IgD-negative memory B cell (primary cell): ENCODE data around the gene EPS8L2. TPM values are rescaled to one million over a fixed set of nuclear protein-coding genes. Genes with fewer than 3 reads are reported as not detected.

Source experiments
- H3K27ac Mint-ChIP-seq, 3 donors: one replicate each; pipeline ENCODE4 v1.8.0; 2020 to 2022; ENCODE audit warnings: mild to moderate bottlenecking in 3 of 3, mixed read lengths in 3 of 3, moderate library complexity in 1 of 3
- H3K27me3 Mint-ChIP-seq: one replicate; pipeline ENCODE4 v1.8.0; 2021; ENCODE audit warnings: mixed read lengths
- H3K36me3 Mint-ChIP-seq: one replicate; pipeline ENCODE4 v1.8.0; 2020; ENCODE audit warnings: mild to moderate bottlenecking, mixed read lengths
- H3K4me1 Mint-ChIP-seq, 3 donors: one replicate each; pipeline ENCODE4 v1.8.0; 2020 to 2022; ENCODE audit warnings: mixed read lengths in 3 of 3, mild to moderate bottlenecking in 1 of 3
- H3K4me3 Mint-ChIP-seq, 4 donors: one replicate each; pipeline ENCODE4 v1.8.0; 2020 to 2022; ENCODE audit warnings: mild to moderate bottlenecking in 4 of 4, mixed read lengths in 4 of 4, moderate library complexity in 3 of 4
- H3K9me3 Mint-ChIP-seq, 3 donors: one replicate each; pipeline ENCODE4 v1.8.0; 2020 to 2021; ENCODE audit warnings: mixed read lengths in 3 of 3, mild to moderate bottlenecking in 1 of 3
- polyA plus RNA-seq: library from polyadenylated mRNA; unstranded; fragments of 300-500 nt; fragmentation: Illumina TruSeq; gene quantifications from one replicate; pipeline ENCODE4 v1.2.3, GENCODE V29; 2021

The EPS8L2 gene
- polyA plus RNA-seq, 1 donor from 2014 or later, result 17.3 TPM

- Mint-ChIP-seq H3K4me3 (peak within 1 kb of the TSS; percentile 86 to 96 (median 92)), H3K4me1 (peaks cover 28 to 43% (median 29%) of the 10 kb centered on the region in 3 donors), H3K27ac (peak within 1 kb of the TSS; percentile 95 to 97 (median 95)), H3K36me3 (no peaks in the 10 kb centered on the region), H3K27me3 (no peaks in the 10 kb centered on the region), H3K9me3 (no peaks in the 10 kb centered on the region)
Measured at GRCh38 chr11:694563-695287, 11.3 kb upstream of the EPS8L2 start, which contains the start of gene DEAF1. Gene DEAF1 (minus strand): TSS chr11:695222. CDS start chr11:695047, 175 bp downstream.

DNA sequence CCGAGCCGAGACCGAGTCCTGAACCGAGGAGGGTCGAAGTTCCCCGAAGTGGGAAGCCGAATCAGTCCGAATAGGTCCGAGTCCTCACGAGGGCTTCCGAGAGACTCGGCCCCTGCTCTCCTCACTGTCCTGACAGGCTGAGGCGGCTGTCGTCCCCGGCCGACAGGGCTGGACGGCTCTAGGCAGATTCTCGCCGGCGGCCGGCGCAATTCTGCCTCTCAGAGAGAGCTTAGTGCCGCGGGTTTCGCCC is 10.8 kb upstream of the EPS8L2 start:
- H3K36me3 Mint-ChIP-seq, result no peaks in the 10 kb centered on the region
- H3K9me3 Mint-ChIP-seq, result no peaks in the 10 kb centered on the region
- peak overlapping the region; percentile 95 to 97 (median 95) for H3K27ac Mint-ChIP-seq
- H3K27me3 Mint-ChIP-seq, result no peaks in the 10 kb centered on the region
- H3K4me3 Mint-ChIP-seq, result peak overlapping the region; percentile 86 to 96 (median 92)
- peaks cover 29 to 43% (median 30%) of the 10 kb centered on the region in 3 donors for H3K4me1 Mint-ChIP-seq

DNA sequence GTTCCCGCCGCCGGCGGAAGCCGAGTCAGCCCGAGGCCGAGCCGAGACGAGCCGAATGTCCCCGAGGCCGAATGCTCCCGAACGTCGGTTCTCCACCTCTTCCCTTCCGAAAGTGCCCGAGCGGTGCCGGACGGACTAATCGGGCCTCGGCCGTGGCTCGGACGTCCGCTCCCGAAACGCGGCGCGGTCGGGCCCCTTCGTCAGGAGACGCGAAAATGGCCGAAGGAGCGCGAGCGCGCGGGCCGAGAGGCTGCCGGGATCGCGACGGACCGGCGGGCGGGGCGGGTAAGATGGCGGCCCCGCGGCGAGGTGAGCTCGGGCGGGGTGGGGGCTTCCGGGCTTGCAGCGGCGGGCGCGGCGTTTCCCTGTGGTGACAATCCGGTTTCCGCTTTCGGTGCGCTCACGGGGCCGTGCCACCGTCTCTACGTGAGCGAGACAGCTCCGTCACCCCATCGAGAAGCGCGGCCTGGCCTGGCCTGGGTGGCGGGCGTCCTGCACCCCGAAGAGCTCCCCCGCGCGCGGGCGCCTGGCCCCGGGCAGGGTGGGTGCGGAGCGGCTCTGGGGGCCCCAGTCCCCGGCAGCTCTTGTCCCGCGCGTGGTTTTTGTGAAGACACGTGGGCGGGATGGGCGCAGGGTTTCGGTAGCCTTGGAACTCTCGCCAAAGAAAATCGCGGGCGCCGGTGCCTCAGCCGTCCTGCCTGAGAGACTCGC is 10.3 kb upstream of the EPS8L2 start, which contains the start of gene TMEM80:
Gene TMEM80 (plus strand): TSS at position 279 of the 711 bp plus-strand sequence. CDS start 12 bp downstream, at position 291.
- no peaks in the 10 kb centered on the region for H3K27me3 Mint-ChIP-seq
- H3K4me1 Mint-ChIP-seq, result peaks cover 29 to 45% (median 30%) of the 10 kb centered on the region in 3 donors
- peak within 1 kb of the TSS; percentile 95 to 97 (median 95) for H3K27ac Mint-ChIP-seq
- H3K9me3 Mint-ChIP-seq, result no peaks in the 10 kb centered on the region
- H3K4me3 Mint-ChIP-seq, result peak within 1 kb of the TSS; percentile 86 to 96 (median 92)
- no peaks in the 10 kb centered on the region for H3K36me3 Mint-ChIP-seq

DNA sequence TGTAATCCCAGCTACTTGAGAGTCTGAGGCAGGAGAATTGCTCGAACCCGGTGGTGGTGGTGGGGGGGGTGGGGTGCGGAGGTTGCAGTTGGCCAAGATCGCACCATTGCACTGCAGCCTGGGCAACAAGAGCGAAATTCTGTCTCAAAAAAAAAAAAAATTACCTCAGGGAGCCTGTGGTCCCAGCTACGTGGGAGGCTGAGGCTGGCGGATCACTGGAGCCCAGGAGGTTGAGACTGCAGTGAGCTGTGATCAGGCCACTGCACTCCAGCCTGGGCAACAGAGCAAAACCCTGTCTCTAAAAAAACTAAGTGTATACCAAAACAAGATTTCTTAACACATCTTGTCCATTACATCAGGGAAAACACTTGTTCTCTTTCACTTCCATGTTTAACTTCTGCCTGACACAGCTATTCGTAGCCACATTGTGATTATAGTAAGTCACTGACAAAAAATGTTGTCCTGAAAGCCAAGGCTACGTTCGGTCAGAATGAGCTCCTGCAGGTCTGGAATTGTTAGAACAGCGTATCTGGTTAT is 9.0 kb upstream of the EPS8L2 start:
- Mint-ChIP-seq H3K4me1 (peaks cover 25 to 38% (median 28%) of the 10 kb centered on the region in 3 donors), H3K4me3 (peak overlapping the region; percentile 86 to 96 (median 92)), H3K27ac (peak overlapping the region; percentile 60 to 97 (median 95)), H3K9me3 (no peaks in the 10 kb centered on the region), H3K36me3 (no peaks in the 10 kb centered on the region), H3K27me3 (no peaks in the 10 kb centered on the region)

- Mint-ChIP-seq H3K4me1 (peaks cover 22 to 35% (median 22%) of the 10 kb centered on the region in 3 donors), H3K27ac (peak overlapping the region in 2 of 3 donors; percentile 60 to 97), H3K9me3 (no peaks in the 10 kb centered on the region), H3K36me3 (no peaks in the 10 kb centered on the region), H3K4me3 (peak overlapping the region in 3 of 4 donors; percentile 28 to 90 (median 45)), H3K27me3 (no peaks in the 10 kb centered on the region)
Measured at GRCh38 chr11:697811-698311, 8.2 kb upstream of the EPS8L2 start.

DNA sequence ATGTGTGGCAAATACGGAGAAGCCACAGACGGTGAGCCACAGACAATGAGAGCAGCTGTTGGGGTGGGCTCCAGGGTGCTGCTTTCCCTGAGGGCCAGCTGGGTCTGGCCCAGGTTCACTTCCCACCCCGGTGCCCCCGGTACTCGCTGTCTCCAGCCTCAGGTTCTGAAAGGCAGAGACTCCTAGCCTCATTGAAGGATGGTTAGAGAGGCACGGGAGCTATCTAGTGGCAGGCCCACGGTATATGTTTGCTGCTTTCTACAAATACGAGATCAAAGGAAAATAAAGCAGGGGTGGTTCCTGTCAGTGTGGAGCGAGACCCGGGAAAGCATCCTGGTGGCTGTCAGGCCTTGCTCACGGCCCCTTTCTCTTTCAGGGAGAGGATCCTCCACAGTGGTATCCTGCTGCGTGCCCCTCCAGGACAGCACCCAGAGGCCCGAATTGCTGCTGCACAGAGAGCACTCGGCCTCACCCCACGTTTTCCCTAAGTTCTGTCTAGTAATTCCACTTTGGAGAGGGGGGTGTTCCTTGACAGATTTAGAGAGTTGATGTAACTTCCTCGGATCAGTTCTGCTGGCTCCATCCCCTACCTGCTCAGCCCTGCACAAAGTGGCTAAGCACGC is 7.4 kb upstream of the EPS8L2 start:
- Mint-ChIP-seq H3K4me3 (peak overlapping the region in 1 of 4 donors; percentile 90), H3K27me3 (no peaks in the 10 kb centered on the region), H3K4me1 (peaks cover 16 to 28% (median 16%) of the 10 kb centered on the region in 3 donors), H3K36me3 (no peaks in the 10 kb centered on the region), H3K27ac (peak overlapping the region in 1 of 3 donors; percentile 97), H3K9me3 (no peaks in the 10 kb centered on the region)

DNA sequence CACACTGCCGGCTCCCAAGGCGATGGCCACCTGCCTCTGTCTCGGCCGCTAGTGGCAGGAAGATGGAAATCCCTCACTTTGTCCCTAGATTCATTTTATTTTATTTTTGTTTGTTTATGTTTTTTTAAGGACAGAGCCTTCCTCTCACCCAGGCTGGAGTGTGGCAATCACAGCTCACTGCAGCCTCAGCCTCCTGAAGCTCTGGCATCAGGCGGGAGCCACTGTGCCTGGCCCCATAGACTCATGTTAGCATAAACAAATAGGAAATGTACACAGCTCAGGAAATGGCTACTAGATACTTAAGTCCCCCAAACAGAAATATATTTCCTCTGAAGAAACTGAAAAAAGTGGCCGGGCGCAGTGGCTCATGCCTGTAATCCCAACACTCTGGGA is 6.9 kb upstream of the EPS8L2 start:
- Mint-ChIP-seq H3K27ac (no peak overlapping the region), H3K4me1 (peaks cover 15 to 26% (median 15%) of the 10 kb centered on the region in 3 donors), H3K9me3 (no peaks in the 10 kb centered on the region), H3K27me3 (no peaks in the 10 kb centered on the region), H3K4me3 (peak overlapping the region in 1 of 4 donors; percentile 23), H3K36me3 (no peaks in the 10 kb centered on the region)

- Mint-ChIP-seq H3K27ac (no peak overlapping the region), H3K4me3 (peak overlapping the region in 1 of 4 donors; percentile 48), H3K4me1 (peaks cover 15 to 26% (median 15%) of the 10 kb centered on the region in 3 donors), H3K27me3 (no peaks in the 10 kb centered on the region), H3K9me3 (no peaks in the 10 kb centered on the region), H3K36me3 (no peaks in the 10 kb centered on the region)
Measured at GRCh38 chr11:699753-700152, 6.3 kb upstream of the EPS8L2 start.

DNA sequence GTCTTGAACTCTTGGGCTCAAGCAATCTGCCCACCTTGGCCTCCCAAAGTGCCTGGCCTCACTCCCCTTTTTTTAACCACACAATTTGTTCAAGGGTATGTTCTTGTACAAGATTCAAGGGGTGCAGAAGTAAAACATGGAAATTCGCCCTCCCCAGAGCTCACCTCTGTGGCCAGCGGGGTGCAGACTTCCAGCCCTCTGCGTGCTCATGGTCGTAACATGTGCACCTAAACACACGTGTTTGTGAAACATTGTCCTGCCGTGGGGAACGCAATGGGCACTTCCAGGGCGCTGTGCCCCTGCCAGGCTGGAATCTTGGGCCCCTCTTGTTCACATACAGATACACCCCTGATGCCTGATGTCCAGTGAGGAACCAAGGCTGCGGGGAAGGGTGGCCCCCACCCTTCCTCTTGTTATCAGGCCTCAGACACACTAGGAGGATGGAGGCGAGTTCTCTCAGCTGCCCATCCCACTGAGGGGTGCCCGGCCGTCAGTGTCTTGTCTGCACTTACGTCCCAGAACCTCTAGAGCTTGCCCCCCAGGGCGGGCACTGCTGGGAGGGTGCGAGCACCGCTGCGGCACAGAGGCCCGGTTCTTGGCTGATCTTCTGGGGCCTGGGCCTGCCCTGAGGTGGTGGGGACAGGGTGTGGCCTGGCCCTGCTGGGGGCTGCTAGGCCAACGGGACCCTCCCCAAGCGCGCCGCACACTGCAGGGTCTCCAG is 4.1 kb upstream of the EPS8L2 start:
- Mint-ChIP-seq H3K4me1 (peaks cover 11 to 15% (median 11%) of the 10 kb centered on the region in 3 donors), H3K9me3 (no peaks in the 10 kb centered on the region), H3K27me3 (peaks cover 1% of the 10 kb centered on the region), H3K4me3 (no peak overlapping the region), H3K27ac (no peak overlapping the region), H3K36me3 (no peaks in the 10 kb centered on the region)

GRCh38 chr11:702462-703461 is 3.3 kb upstream of the EPS8L2 start:
- peaks cover 4% of the 10 kb centered on the region for H3K27me3 Mint-ChIP-seq
- peak overlapping the region in 1 of 3 donors; percentile 14 for H3K27ac Mint-ChIP-seq
- no peaks in the 10 kb centered on the region for H3K36me3 Mint-ChIP-seq
- no peak overlapping the region for H3K4me3 Mint-ChIP-seq
- no peaks in the 10 kb centered on the region for H3K9me3 Mint-ChIP-seq
- H3K4me1 Mint-ChIP-seq, result peaks cover 4 to 7% (median 6%) of the 10 kb centered on the region in 3 donors

DNA sequence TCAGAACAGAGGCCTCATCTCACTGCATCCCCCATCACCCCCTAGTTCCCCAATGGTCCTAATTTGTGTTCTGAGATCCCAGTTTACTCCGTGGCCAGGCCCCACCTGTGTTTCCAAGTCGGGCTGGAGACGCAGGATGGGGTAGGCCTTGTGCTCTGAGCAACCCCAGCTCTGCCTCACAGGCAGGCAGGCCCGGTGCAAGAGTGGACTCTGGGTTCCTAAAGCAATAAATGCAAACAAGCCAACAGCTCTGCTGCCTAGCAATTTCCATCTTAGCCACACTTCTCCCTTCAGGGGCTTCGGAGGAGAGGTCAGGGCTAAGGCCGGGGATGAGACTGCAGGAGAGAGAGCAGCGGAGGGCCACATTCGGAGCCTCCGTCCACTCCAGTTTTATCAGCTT is 2.5 kb upstream of the EPS8L2 start:
- Mint-ChIP-seq H3K4me3 (no peak overlapping the region), H3K36me3 (no peaks in the 10 kb centered on the region), H3K4me1 (peaks cover 1 to 5% (median 4%) of the 10 kb centered on the region in 3 donors), H3K9me3 (no peaks in the 10 kb centered on the region), H3K27ac (no peak overlapping the region), H3K27me3 (peaks cover 7% of the 10 kb centered on the region)

GRCh38 chr11:704228-704674 is 1.8 kb upstream of the EPS8L2 start:
- no peak overlapping the region for H3K27ac Mint-ChIP-seq
- peaks cover 1 to 5% (median 4%) of the 10 kb centered on the region in 3 donors for H3K4me1 Mint-ChIP-seq
- peaks cover 7% of the 10 kb centered on the region for H3K27me3 Mint-ChIP-seq
- no peaks in the 10 kb centered on the region for H3K36me3 Mint-ChIP-seq
- H3K9me3 Mint-ChIP-seq, result no peaks in the 10 kb centered on the region
- no peak overlapping the region for H3K4me3 Mint-ChIP-seq
